Cardiac fibroblast (primary cell): ENCODE results near the gene ABCC1.

Experiments
- DNase-seq, 2 donors: peaks; one replicate each; pipeline versions ENCODE4 v3.0.0 to v3.0.0-alpha.2; 2010; ENCODE audit warnings: low read depth in 2 of 2
- H3K4me3 ChIP-seq, 2 donors: replicated peaks in 1 of 2; 1 replicate in 1 of 2; 2 replicates in 1 of 2; pipeline ENCODE4 v1.5.1; 2011; ENCODE audit warnings: low read depth in 2 of 2, low read length in 2 of 2, mild to moderate bottlenecking in 2 of 2, moderate library complexity in 1 of 2
- TF ChIP-seq, protein P1 (sequence below): IDR thresholded peaks from one replicate; pipeline ENCODE4 v1.5.1; 2011; ENCODE audit warnings: low read depth, mild to moderate bottlenecking, low read length, inconsistent platforms

Gene ABCC1

DNA sequence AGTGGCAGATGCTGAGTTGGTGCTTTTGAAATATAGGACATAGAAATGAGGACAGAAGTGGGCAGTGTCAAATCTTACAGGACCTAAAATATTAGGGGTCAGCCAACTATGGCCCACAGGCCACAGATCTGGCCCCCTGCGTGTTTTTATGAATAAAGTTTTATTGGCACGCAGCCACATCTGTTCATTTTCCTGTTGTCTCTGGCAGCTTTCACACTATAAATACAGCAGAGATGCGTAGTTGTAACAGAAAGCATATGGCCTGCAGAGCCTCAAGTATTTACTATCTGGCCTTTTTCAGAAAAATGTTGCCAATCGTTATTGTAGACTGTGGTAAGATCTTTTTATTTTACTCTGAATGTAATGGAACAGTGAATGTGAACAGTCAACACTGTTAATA, 191.1 kb downstream of the ABCC1 start:
- DNase-seq, result no peak
- TF ChIP-seq, protein P1, sequence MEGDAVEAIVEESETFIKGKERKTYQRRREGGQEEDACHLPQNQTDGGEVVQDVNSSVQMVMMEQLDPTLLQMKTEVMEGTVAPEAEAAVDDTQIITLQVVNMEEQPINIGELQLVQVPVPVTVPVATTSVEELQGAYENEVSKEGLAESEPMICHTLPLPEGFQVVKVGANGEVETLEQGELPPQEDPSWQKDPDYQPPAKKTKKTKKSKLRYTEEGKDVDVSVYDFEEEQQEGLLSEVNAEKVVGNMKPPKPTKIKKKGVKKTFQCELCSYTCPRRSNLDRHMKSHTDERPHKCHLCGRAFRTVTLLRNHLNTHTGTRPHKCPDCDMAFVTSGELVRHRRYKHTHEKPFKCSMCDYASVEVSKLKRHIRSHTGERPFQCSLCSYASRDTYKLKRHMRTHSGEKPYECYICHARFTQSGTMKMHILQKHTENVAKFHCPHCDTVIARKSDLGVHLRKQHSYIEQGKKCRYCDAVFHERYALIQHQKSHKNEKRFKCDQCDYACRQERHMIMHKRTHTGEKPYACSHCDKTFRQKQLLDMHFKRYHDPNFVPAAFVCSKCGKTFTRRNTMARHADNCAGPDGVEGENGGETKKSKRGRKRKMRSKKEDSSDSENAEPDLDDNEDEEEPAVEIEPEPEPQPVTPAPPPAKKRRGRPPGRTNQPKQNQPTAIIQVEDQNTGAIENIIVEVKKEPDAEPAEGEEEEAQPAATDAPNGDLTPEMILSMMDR, result no peak
- H3K4me3 ChIP-seq, result no peak overlapping the region

DNA sequence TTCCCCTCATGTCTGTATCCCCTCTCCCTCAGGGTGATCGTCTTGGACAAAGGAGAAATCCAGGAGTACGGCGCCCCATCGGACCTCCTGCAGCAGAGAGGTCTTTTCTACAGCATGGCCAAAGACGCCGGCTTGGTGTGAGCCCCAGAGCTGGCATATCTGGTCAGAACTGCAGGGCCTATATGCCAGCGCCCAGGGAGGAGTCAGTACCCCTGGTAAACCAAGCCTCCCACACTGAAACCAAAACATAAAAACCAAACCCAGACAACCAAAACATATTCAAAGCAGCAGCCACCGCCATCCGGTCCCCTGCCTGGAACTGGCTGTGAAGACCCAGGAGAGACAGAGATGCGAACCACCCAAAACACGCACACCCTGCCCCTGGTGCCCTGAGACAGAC, 191.7 kb downstream of the ABCC1 start:
- TF ChIP-seq, protein P1, result no peak
- H3K4me3 ChIP-seq, result no peak overlapping the region
- DNase-seq, result no peak

DNA sequence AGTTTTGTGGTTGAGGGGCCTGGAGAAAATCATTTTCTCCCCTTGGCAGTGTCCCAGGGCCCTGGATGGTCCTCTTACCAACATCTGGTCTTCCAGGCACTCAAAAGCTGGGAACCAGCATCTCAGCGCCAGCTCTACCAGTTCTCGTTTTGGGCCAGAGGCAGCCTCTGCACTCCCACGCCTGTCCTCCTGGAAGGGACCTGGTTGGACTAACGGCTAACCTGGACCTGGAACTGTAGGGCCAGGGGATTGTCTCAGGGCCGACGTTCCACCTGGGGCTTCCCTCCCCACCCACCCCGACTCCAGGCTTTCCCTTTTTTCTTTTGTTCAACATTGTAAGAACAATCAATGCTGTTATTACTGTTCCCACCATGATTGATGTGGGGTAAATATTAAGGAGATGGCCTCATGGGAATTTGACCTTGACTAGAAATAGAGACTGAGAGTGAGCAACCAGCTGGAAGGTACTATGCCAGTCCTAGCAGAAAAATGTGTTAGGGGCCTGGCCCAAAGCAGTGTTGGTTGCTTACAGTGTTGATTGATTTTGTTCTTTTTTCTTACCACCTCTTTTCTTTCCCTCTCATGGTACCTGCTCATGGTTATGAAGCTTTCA, 192.5 kb downstream of the ABCC1 start:
- TF ChIP-seq, protein P1, result no peak
- DNase-seq, result no peak

DNA sequence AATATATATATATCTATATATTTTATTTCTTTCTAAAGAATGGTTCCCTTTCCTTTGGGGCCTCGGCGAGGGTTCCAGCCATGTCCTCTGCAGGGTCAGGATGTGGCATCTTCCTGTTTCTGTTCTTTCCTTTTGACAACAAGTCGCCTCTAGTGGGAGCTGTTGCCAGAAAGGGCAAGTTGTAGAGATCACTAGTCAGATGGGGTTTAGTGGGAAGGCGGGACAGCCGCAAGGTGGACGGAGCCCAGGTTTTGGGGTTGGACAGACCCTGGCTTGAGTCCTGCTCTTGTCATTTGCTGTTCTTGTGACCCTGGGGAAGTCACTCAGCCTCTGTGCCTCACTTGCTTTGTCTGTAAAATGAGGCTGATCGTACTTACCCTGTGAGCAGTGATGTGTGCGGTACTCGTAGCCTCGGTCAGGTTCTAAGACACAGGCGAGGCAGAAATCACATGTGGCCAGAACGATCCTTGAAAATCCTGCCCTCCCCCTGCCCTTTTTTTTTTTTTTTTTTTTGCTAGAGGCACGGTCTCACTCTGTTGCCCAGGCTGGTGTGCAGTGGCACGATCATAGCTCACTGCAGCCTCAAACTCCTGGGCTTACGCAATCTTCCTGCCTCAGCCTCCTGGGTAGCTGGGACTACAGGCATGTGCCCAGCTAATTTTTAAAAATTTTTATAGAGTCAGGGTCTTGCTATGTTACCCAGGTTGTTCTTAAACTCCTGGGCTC, 193.8 kb downstream of the ABCC1 start:
- no peak overlapping the region for H3K4me3 ChIP-seq
- TF ChIP-seq, protein P1, result peak; percentile 38
- no peak for DNase-seq

More for the DNA sequence above, 192.5 kb downstream of the ABCC1 start:
- no peak overlapping the region for H3K4me3 ChIP-seq

DNA sequence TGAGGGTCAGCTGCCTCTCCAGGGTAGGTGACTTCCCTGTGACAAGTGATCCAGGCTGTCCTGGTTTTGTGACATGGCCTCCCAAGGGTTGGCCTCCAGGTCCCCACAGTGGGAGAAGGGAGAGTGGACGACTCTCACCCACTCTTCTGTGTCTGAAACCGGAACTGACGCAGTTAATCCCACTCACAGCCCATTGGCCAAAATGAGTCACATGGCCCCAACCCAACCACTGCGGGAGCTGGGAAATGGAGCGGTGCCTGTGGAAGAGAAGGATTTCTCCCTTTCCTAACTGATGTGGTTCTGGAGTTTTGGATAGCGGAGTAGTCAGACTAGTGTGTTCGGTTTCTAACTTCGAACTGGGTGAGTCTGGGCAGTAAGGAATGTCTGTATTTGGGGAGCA, 194.5 kb downstream of the ABCC1 start:
- no peak for DNase-seq
- no peak overlapping the region for H3K4me3 ChIP-seq
- TF ChIP-seq, protein P1, result no peak

DNA sequence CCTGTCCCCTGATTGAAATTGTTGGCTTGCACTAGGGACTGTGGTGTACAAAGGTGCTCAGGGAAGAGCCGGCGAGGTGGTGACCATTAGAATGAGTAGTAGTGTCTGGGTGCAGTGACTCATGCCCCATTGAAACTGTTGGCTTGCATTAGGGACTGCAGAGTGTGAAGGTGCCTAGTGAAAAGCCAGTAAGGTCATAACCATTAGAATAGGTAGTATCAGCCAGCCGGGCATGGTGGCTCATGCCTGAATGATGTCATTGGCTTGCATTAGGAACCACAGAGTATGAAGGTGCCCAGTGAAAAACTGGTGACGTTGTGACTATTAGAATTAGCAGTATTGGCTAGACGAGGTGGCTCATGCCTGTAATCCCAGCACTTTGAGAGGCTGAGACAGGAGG, 195.0 kb downstream of the ABCC1 start:
- H3K4me3 ChIP-seq, result no peak overlapping the region
- TF ChIP-seq, protein P1, result no peak
- no peak for DNase-seq
